HUES6 (cell line): ENCODE data around the gene PITRM1.

Experiments used
- H3K27ac ChIP-seq: 2 replicates; pipeline ENCODE4 v1.7.0; 2013; ENCODE audit warnings: low read depth, mild to moderate bottlenecking, low read length, inconsistent platforms
- H3K27me3 ChIP-seq: 2 replicates; pipeline ENCODE4 v1.6.1; 2013; ENCODE audit warnings: low read length; ENCODE audit not compliant: control insufficient read depth, insufficient read depth
- H3K36me3 ChIP-seq: 2 replicates; pipeline ENCODE4 v1.6.1; 2013; ENCODE audit warnings: low read length; ENCODE audit not compliant: control insufficient read depth, insufficient read depth
- H3K4me1 ChIP-seq: 2 replicates; pipeline ENCODE4 v1.6.1; 2013; ENCODE audit warnings: low read length; ENCODE audit not compliant: control insufficient read depth, insufficient read depth
- H3K4me3 ChIP-seq: 2 replicates; pipeline ENCODE4 v1.5.1; 2013; ENCODE audit warnings: low read depth, low read length
- H3K9ac ChIP-seq: one replicate; pipeline ENCODE4 v1.6.1; 2013; ENCODE audit warnings: mild to moderate bottlenecking, low read length
- H3K9me3 ChIP-seq: 2 replicates; pipeline ENCODE4 v1.6.1; 2013; ENCODE audit warnings: low read depth, low read length; ENCODE audit not compliant: control insufficient read depth, insufficient read depth

Gene PITRM1

GRCh38 chr10:3136763-3137611 lies 35.6 kb downstream of the PITRM1 start:
- Histone ChIP-seq H3K27ac (no peak overlapping the region), H3K36me3 (peaks cover 100% of the 10 kb centered on the region), H3K4me3 (no peak overlapping the region), H3K9me3 (no peaks in the 10 kb centered on the region), H3K9ac (no peak overlapping the region), H3K4me1 (no peaks in the 10 kb centered on the region), H3K27me3 (no peaks in the 10 kb centered on the region)

- H3K4me3 ChIP-seq = no peak overlapping the region
- H3K36me3 ChIP-seq = peaks cover 99% of the 10 kb centered on the region
- no peak overlapping the region for H3K9ac ChIP-seq
- no peak overlapping the region for H3K27ac ChIP-seq
- no peaks in the 10 kb centered on the region for H3K27me3 ChIP-seq
- H3K4me1 ChIP-seq = no peaks in the 10 kb centered on the region
- H3K9me3 ChIP-seq = no peaks in the 10 kb centered on the region
Measured at GRCh38 chr10:3136336-3136735, 36.2 kb downstream of the PITRM1 start.

- H3K36me3 ChIP-seq = peaks cover 96% of the 10 kb centered on the region
Measured at GRCh38 chr10:3135006-3135405, 37.6 kb downstream of the PITRM1 start.

GRCh38 chr10:3133948-3134347 lies 38.6 kb downstream of the PITRM1 start:
- peaks cover 96% of the 10 kb centered on the region for H3K36me3 ChIP-seq
- no peak overlapping the region for H3K4me3 ChIP-seq
- no peaks in the 10 kb centered on the region for H3K27me3 ChIP-seq
- H3K4me1 ChIP-seq = no peaks in the 10 kb centered on the region
- H3K27ac ChIP-seq = no peak overlapping the region
- H3K9ac ChIP-seq = no peak overlapping the region
- H3K9me3 ChIP-seq = no peaks in the 10 kb centered on the region

More at GRCh38 chr10:3135006-3135405, 37.6 kb downstream of the PITRM1 start:
- no peak overlapping the region for H3K9ac ChIP-seq
- no peak overlapping the region for H3K27ac ChIP-seq
- H3K9me3 ChIP-seq = no peaks in the 10 kb centered on the region
- no peaks in the 10 kb centered on the region for H3K27me3 ChIP-seq
- H3K4me1 ChIP-seq = no peaks in the 10 kb centered on the region
- H3K4me3 ChIP-seq = no peak overlapping the region

- Histone ChIP-seq H3K9ac (no peak overlapping the region), H3K9me3 (no peaks in the 10 kb centered on the region), H3K27me3 (no peaks in the 10 kb centered on the region), H3K4me1 (no peaks in the 10 kb centered on the region), H3K4me3 (no peak overlapping the region), H3K27ac (no peak overlapping the region), H3K36me3 (peaks cover 95% of the 10 kb centered on the region)
Measured at GRCh38 chr10:3132036-3133025, 40.3 kb downstream of the PITRM1 start.

GRCh38 chr10:3131098-3131497 lies 41.5 kb downstream of the PITRM1 start:
- H3K9ac ChIP-seq = no peak overlapping the region
- no peaks in the 10 kb centered on the region for H3K27me3 ChIP-seq
- H3K27ac ChIP-seq = no peak overlapping the region
- H3K9me3 ChIP-seq = no peaks in the 10 kb centered on the region
- H3K36me3 ChIP-seq = peaks cover 95% of the 10 kb centered on the region
- H3K4me3 ChIP-seq = no peak overlapping the region
- peaks cover 10% of the 10 kb centered on the region; the same call in 1 of the 2 replicates for H3K4me1 ChIP-seq

GRCh38 chr10:3129581-3130340 lies 42.8 kb downstream of the PITRM1 start:
- no peaks in the 10 kb centered on the region for H3K9me3 ChIP-seq
- H3K27me3 ChIP-seq = no peaks in the 10 kb centered on the region
- no peak overlapping the region for H3K27ac ChIP-seq
- H3K9ac ChIP-seq = no peak overlapping the region
- H3K4me1 ChIP-seq = peaks cover 10% of the 10 kb centered on the region; the same call in 1 of the 2 replicates
- peaks cover 95% of the 10 kb centered on the region for H3K36me3 ChIP-seq
- no peak overlapping the region for H3K4me3 ChIP-seq

- peaks cover 95% of the 10 kb centered on the region for H3K36me3 ChIP-seq
- H3K27me3 ChIP-seq = no peaks in the 10 kb centered on the region
- H3K9ac ChIP-seq = no peak overlapping the region
- peaks cover 10% of the 10 kb centered on the region; the same call in 1 of the 2 replicates for H3K4me1 ChIP-seq
- H3K4me3 ChIP-seq = no peak overlapping the region
- H3K9me3 ChIP-seq = no peaks in the 10 kb centered on the region
- H3K27ac ChIP-seq = 0 out of 2 replicates have a peak overlapping the region, but pooled peaks have one; percentile 8
Measured at GRCh38 chr10:3128379-3129130, 44.0 kb downstream of the PITRM1 start.

GRCh38 chr10:3127921-3128320 lies 44.7 kb downstream of the PITRM1 start:
- H3K9me3 ChIP-seq = no peaks in the 10 kb centered on the region
- no peaks in the 10 kb centered on the region for H3K27me3 ChIP-seq
- H3K9ac ChIP-seq = no peak overlapping the region
- H3K4me1 ChIP-seq = peaks cover 10% of the 10 kb centered on the region; the same call in 1 of the 2 replicates
- peaks cover 95% of the 10 kb centered on the region for H3K36me3 ChIP-seq
- H3K4me3 ChIP-seq = no peak overlapping the region
- H3K27ac ChIP-seq = no peak overlapping the region
